HG02870 (cell line): ENCODE data around the gene HOXC6.
"Not testable (repeated sequence)": the region's sequence is repeated elsewhere in the genome, so short reads cannot be mapped to it uniquely, and the experiment has no call there.

ENCODE experiments used
- ATAC-seq: cut with Tn5 transposase; IDR thresholded peaks from one replicate; pipeline ENCODE4 v1.9.1; 2021; ENCODE audit warnings: mild to moderate bottlenecking, moderate library complexity; ENCODE audit not compliant: unreplicated experiment

Gene HOXC6

GRCh38 chr12:54079115-54079514 is 50.9 kb downstream of the HOXC6 start:
- not testable (repeated sequence) for ATAC-seq
